Skeletal muscle tissue (tissue), 4 donors: ENCODE results near the gene WASHC3. TPM values are rescaled to one million over a fixed set of nuclear protein-coding genes. Genes with fewer than 3 reads are reported as not detected.

Source experiments
- H3K27ac ChIP-seq: one replicate; pipeline ENCODE4 v1.7.0; 2013; ENCODE audit warnings: mild to moderate bottlenecking, low read depth, low read length, inconsistent platforms
- H3K27me3 ChIP-seq, 3 donors: one replicate each; pipeline ENCODE4 v1.7.0; 2013; ENCODE audit warnings: low read length in 3 of 3; ENCODE audit not compliant: control insufficient read depth in 3 of 3, insufficient read depth in 3 of 3
- H3K36me3 ChIP-seq, 3 donors: one replicate each; pipeline ENCODE4 v1.7.0; 2013; ENCODE audit warnings: low read length in 3 of 3; ENCODE audit not compliant: control insufficient read depth in 3 of 3, insufficient read depth in 3 of 3
- H3K4me1 ChIP-seq, 3 donors: one replicate each; pipeline ENCODE4 v1.7.0; 2013; ENCODE audit warnings: low read length in 3 of 3, mild to moderate bottlenecking in 3 of 3; ENCODE audit not compliant: control insufficient read depth in 3 of 3, insufficient read depth in 3 of 3
- H3K4me3 ChIP-seq, 3 donors: one replicate each; pipeline ENCODE4 v1.7.0; 2013; ENCODE audit warnings: low read length in 3 of 3
- H3K9ac ChIP-seq, 3 donors: one replicate each; pipeline ENCODE4 v1.7.0; 2013; ENCODE audit warnings: low read length in 3 of 3, mild to moderate bottlenecking in 3 of 3, moderate library complexity in 2 of 3, low read depth in 1 of 3
- H3K9me3 ChIP-seq, 3 donors: one replicate each; pipeline ENCODE4 v1.7.0; 2013; ENCODE audit warnings: low read length in 3 of 3; ENCODE audit not compliant: control insufficient read depth in 3 of 3
- total RNA-seq: library from RNA; depleted of rRNA; stranded (reverse); fragments of >200 nt; gene quantifications from one replicate; pipeline ENCODE4 v1.2.3, GENCODE V29; 2014
- donor health status: Osteomylitis.

The WASHC3 gene
- total RNA-seq, 1 donor from 2014 or later: 40.7 TPM

DNA sequence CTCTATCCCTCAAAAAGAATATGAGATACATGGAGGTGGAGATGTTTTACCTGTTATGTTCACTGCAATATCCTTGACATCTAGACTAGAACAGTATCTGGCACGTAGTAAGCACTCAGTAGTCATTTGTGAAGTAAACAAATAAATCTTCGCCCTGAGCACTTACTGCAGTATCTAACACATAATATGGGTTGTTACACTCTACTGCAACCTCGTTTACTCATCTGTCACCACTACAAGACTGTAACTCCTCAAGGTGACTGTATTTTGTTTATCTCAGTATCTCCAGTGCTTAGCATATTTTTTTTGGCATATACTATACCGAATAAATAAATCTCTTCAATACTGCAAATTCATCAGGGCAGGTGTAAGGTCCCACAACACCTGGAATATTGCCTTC lies 66.1 kb downstream of the WASHC3 start:
- Histone ChIP-seq H3K9me3 (no peaks in the 10 kb centered on the region), H3K27me3 (no peaks in the 10 kb centered on the region), H3K27ac (no peak overlapping the region), H3K4me1 (no peaks in the 10 kb centered on the region), H3K4me3 (no peak overlapping the region), H3K36me3 (no peaks in the 10 kb centered on the region), H3K9ac (no peak overlapping the region)

- Histone ChIP-seq H3K9ac (no peak overlapping the region), H3K4me1 (no peaks in the 10 kb centered on the region), H3K4me3 (no peak overlapping the region), H3K27ac (no peak overlapping the region), H3K27me3 (no peaks in the 10 kb centered on the region), H3K36me3 (no peaks in the 10 kb centered on the region), H3K9me3 (no peaks in the 10 kb centered on the region)
Observed at GRCh38 chr12:101992091-101992490, 69.7 kb downstream of the WASHC3 start.

- no peaks in the 10 kb centered on the region for H3K9me3 ChIP-seq
- no peaks in the 10 kb centered on the region for H3K27me3 ChIP-seq
- peaks cover 0 to 3% (median 0%) of the 10 kb centered on the region in 3 donors for H3K4me1 ChIP-seq
- no peak overlapping the region for H3K9ac ChIP-seq
- no peaks in the 10 kb centered on the region for H3K36me3 ChIP-seq
- H3K27ac ChIP-seq: no peak overlapping the region
- no peak overlapping the region for H3K4me3 ChIP-seq
Observed at GRCh38 chr12:101982307-101982706, 79.5 kb downstream of the WASHC3 start.

DNA sequence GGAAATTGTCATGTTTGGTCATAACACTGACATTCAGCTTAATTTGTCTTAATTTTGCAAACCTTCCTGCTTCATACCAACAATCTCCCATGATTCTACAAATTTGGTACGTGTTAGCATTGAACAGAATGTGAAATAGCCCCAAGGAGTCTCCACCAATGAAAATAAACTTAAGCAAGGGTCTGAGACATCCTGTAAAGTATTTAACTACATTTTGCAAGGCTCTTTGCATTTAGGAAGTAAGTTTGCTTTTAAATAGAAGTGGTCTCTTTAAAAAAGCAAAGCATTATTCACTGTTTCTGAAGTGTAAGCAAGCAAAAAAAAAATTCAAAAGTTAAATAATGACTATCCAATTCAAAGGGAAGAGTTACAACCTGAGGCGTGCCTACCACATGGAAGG lies 79.9 kb downstream of the WASHC3 start:
- no peak overlapping the region for H3K9ac ChIP-seq
- no peak overlapping the region for H3K4me3 ChIP-seq
- H3K36me3 ChIP-seq: no peaks in the 10 kb centered on the region
- peaks cover 0 to 3% (median 0%) of the 10 kb centered on the region in 3 donors for H3K4me1 ChIP-seq
- no peaks in the 10 kb centered on the region for H3K27me3 ChIP-seq
- H3K27ac ChIP-seq: no peak overlapping the region
- no peaks in the 10 kb centered on the region for H3K9me3 ChIP-seq

GRCh38 chr12:101968770-101969169 lies 93.0 kb downstream of the WASHC3 start:
- H3K36me3 ChIP-seq: no peaks in the 10 kb centered on the region
- H3K4me3 ChIP-seq: no peak overlapping the region
- no peak overlapping the region for H3K9ac ChIP-seq
- H3K4me1 ChIP-seq: peaks cover 0 to 3% (median 2%) of the 10 kb centered on the region in 3 donors
- no peak overlapping the region for H3K27ac ChIP-seq
- no peaks in the 10 kb centered on the region for H3K27me3 ChIP-seq
- no peaks in the 10 kb centered on the region for H3K9me3 ChIP-seq

- H3K9ac ChIP-seq: no peak overlapping the region
- H3K27ac ChIP-seq: no peak overlapping the region
- no peaks in the 10 kb centered on the region for H3K9me3 ChIP-seq
- H3K27me3 ChIP-seq: no peaks in the 10 kb centered on the region
- H3K4me1 ChIP-seq: peaks cover 2 to 15% (median 7%) of the 10 kb centered on the region in 3 donors
- no peak overlapping the region for H3K4me3 ChIP-seq
- H3K36me3 ChIP-seq: no peaks in the 10 kb centered on the region
Observed at GRCh38 chr12:101967506-101967905, 94.3 kb downstream of the WASHC3 start.

- H3K27ac ChIP-seq: no peak overlapping the region
- H3K4me1 ChIP-seq: peaks cover 4 to 22% (median 7%) of the 10 kb centered on the region in 3 donors
- no peaks in the 10 kb centered on the region for H3K9me3 ChIP-seq
- H3K36me3 ChIP-seq: no peaks in the 10 kb centered on the region
- no peak overlapping the region for H3K9ac ChIP-seq
- H3K4me3 ChIP-seq: no peak overlapping the region
- H3K27me3 ChIP-seq: no peaks in the 10 kb centered on the region
Observed at GRCh38 chr12:101966496-101966895, 95.3 kb downstream of the WASHC3 start.

GRCh38 chr12:101963697-101964096 lies 98.1 kb downstream of the WASHC3 start:
- Histone ChIP-seq H3K27ac (no peak overlapping the region), H3K4me3 (no peak overlapping the region), H3K36me3 (no peaks in the 10 kb centered on the region), H3K4me1 (peaks cover 4 to 22% (median 7%) of the 10 kb centered on the region in 3 donors), H3K27me3 (no peaks in the 10 kb centered on the region), H3K9ac (no peak overlapping the region), H3K9me3 (peaks cover 0 to 4% (median 3%) of the 10 kb centered on the region in 3 donors)

Other genes with a start within 250 kb of the WASHC3 start
- 10.4 TPM for gene GNPTAB, start 231.0 kb downstream of the WASHC3 start, total RNA-seq
- gene DRAM1, start 184.4 kb downstream of the WASHC3 start, total RNA-seq: 3.7 TPM
- gene NUP37, start 58.1 kb upstream of the WASHC3 start, total RNA-seq: 16.2 TPM
- 4.7 TPM for gene PARPBP, start 58.2 kb upstream of the WASHC3 start, total RNA-seq
- gene PMCH, start 135.8 kb upstream of the WASHC3 start, total RNA-seq: not detected